PC-9 (cell line): Measurements from ENCODE around the gene SORT1. TPM values are rescaled to one million over a fixed set of nuclear protein-coding genes. Genes with fewer than 3 reads are reported as not detected.

Experiments used
- BruUV-seq: library from RNA; stranded (reverse); fragments of 400-500 nt; replicated peaks from 2 replicates; lab custom pipeline; 2021; lab: Mats Ljungman, UMichigan
- CTCF ChIA-PET: fragments of 300-600 bp; sonication (Branson Sonifier 250); formaldehyde crosslinking; loops from one replicate; lab custom pipeline; 2022; ENCODE audit warnings: antibody characterized with exemption; lab: Charles Lee
- POLR2A ChIA-PET: fragments of 300-600 bp; sonication (Branson Sonifier 250); formaldehyde crosslinking; loops from one replicate; lab custom pipeline; 2022; ENCODE audit warnings: antibody characterized with exemption; ENCODE audit not compliant: unreplicated experiment; lab: Charles Lee
- DNase-seq, 2 experiments: peaks; one replicate each; pipeline versions ENCODE4 v3.0.0 to v3.0.0-alpha.2; 2015 to 2022; ENCODE audit warnings: mixed read lengths in 1 of 2
- H2AFZ ChIP-seq: fragments of 200-600 bp; sonication (generic); 2 replicates; pipeline ENCODE4 v1.8.1; 2017; ENCODE audit warnings: antibody characterized with exemption
- H3F3A ChIP-seq: fragments of 200-600 bp; sonication (generic); 2 replicates; pipeline ENCODE4 v1.8.1; 2017; ENCODE audit warnings: antibody characterized with exemption, mild to moderate bottlenecking, low read depth; ENCODE audit not compliant: insufficient read depth
- H3K27ac ChIP-seq: fragments of 200-600 bp; sonication (generic); 2 replicates; pipeline ENCODE4 v1.6.1; 2016; ENCODE audit warnings: mixed run types
- H3K27me3 ChIP-seq: fragments of 200-600 bp; sonication (generic); 2 replicates; pipeline ENCODE4 v1.6.1; 2016; ENCODE audit warnings: low read depth, mixed run types; ENCODE audit not compliant: insufficient read depth
- H3K36me3 ChIP-seq: fragments of 200-600 bp; sonication (generic); 2 replicates; pipeline ENCODE4 v1.6.1; 2016; ENCODE audit warnings: low read depth, mixed run types
- H3K4me1 ChIP-seq: fragments of 200-600 bp; sonication (generic); replicated peaks from 2 replicates; pipeline ENCODE4 v1.6.1; 2016; ENCODE audit warnings: mixed run types; ENCODE audit not compliant: insufficient read depth
- H3K4me2 ChIP-seq: fragments of 200-600 bp; sonication (generic); 2 replicates; pipeline ENCODE4 v1.6.1; 2017; ENCODE audit warnings: mixed run types
- H3K4me3 ChIP-seq: fragments of 200-600 bp; sonication (generic); 2 replicates; pipeline ENCODE4 v1.6.1; 2016; ENCODE audit warnings: mixed run types
- H3K79me2 ChIP-seq: fragments of 200-600 bp; sonication (generic); 2 replicates; pipeline ENCODE4 v1.6.1; 2017; ENCODE audit warnings: low read depth, mixed run types
- H3K9me2 ChIP-seq: fragments of 200-600 bp; sonication (generic); 2 replicates; pipeline ENCODE4 v1.8.1; 2017; ENCODE audit warnings: mild to moderate bottlenecking; ENCODE audit not compliant: insufficient read depth
- H3K9me3 ChIP-seq: fragments of 200-600 bp; sonication (generic); 2 replicates; pipeline ENCODE4 v1.8.1; 2016; ENCODE audit warnings: low read depth; ENCODE audit not compliant: insufficient read depth
- H4K20me1 ChIP-seq: fragments of 200-600 bp; sonication (generic); 2 replicates; pipeline ENCODE4 v1.8.1; 2017; ENCODE audit not compliant: insufficient read depth
- EZH2 ChIP-seq: fragments of 200-600 bp; sonication (generic); IDR thresholded peaks from 2 replicates; pipeline ENCODE4 v1.8.0; 2017; ENCODE audit warnings: antibody characterized with exemption, low read depth
- intact Hi-C: fragments of 100-400 bp; cut with micrococcal nuclease; formaldehyde crosslinking; loops from one replicate; pipeline ENCODE4 v1.10.0; 2022; ENCODE audit not compliant: unreplicated experiment
- total RNA-seq: library from RNA; stranded (reverse); gene quantifications from 2 replicates; pipeline ENCODE4 v1.2.3, GENCODE V29; 2021
- TF ChIP-seq, protein P1 (sequence below): fragments of 200-600 bp; sonication (generic); conservative IDR thresholded peaks from 2 replicates; pipeline ENCODE4 v1.6.1; 2017; ENCODE audit warnings: mixed run types, antibody characterized with exemption, mild to moderate bottlenecking, moderate library complexity

Gene SORT1
- total RNA-seq, 1 experiment from 2014 or later = 25.7 TPM

DNA sequence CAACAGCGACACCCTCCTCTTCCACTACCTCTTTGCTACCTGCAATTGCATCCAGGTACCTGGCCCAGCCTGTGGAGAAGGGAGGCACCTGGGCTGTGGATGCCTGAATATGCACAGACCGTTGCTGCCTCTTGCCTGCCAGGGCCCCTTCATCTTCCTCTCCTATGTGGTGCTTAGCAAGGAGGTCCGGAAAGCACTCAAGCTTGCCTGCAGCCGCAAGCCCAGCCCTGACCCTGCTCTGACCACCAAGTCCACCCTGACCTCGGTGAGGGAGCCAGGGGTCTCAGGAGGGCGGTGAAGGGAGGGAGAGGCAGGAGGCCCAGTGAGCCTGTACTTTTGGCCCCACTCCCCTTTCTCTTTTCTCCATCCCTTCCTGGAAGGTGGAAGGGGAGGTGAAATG, 126.3 kb downstream of the SORT1 start:
- no TSS peak for BruUV-seq

DNA sequence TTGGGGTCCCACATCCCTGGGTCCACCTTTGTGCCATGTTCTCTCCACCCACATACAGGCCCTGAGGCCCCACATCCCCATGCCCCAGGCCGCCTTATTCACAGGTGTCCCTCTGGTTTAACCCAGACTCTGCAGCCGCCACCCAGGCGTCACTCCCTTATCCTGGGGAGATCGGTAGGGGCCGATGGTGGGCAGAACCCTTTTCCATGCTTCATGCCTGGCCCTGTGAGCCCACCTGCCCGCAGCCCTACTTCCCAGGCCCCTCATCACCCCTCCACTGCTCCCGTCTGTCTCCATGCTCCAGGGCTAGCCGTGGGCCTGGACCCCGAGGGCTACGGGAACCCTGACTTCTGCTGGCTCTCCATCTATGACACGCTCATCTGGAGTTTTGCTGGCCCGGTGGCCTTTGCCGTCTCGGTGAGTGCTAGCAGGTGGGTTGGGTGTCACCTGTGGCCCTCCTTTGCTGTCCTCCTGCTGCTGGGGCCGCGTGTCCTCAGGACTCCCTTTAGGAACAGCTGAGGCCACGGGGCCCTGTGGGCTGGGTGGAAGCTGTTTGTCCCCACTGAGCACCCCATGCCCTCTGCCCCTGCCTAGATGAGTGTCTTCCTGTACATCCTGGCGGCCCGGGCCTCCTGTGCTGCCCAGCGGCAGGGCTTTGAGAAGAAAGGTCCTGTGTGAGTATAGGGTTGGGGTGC, 126.9 kb downstream of the SORT1 start:
- H2AFZ ChIP-seq = no peak overlapping the region
- no peak for DNase-seq
- CTCF ChIA-PET = no interaction called here
- H3K79me2 ChIP-seq = no peaks in the 10 kb centered on the region
- no peak overlapping the region for H3K27ac ChIP-seq
- H3F3A ChIP-seq = peaks cover 29% of the 10 kb centered on the region
- intact Hi-C loops = no loop called here
- no peaks in the 10 kb centered on the region for H3K9me2 ChIP-seq
- H4K20me1 ChIP-seq = no peaks in the 10 kb centered on the region
- TF ChIP-seq, protein P1, sequence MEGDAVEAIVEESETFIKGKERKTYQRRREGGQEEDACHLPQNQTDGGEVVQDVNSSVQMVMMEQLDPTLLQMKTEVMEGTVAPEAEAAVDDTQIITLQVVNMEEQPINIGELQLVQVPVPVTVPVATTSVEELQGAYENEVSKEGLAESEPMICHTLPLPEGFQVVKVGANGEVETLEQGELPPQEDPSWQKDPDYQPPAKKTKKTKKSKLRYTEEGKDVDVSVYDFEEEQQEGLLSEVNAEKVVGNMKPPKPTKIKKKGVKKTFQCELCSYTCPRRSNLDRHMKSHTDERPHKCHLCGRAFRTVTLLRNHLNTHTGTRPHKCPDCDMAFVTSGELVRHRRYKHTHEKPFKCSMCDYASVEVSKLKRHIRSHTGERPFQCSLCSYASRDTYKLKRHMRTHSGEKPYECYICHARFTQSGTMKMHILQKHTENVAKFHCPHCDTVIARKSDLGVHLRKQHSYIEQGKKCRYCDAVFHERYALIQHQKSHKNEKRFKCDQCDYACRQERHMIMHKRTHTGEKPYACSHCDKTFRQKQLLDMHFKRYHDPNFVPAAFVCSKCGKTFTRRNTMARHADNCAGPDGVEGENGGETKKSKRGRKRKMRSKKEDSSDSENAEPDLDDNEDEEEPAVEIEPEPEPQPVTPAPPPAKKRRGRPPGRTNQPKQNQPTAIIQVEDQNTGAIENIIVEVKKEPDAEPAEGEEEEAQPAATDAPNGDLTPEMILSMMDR = no peak
- TF ChIP-seq EZH2 = no peak
- H3K9me3 ChIP-seq = no peaks in the 10 kb centered on the region
- H3K4me2 ChIP-seq = no peak overlapping the region
- H3K4me1 ChIP-seq = peaks cover 41% of the 10 kb centered on the region
- no peak overlapping the region for H3K4me3 ChIP-seq
- no peaks in the 10 kb centered on the region for H3K36me3 ChIP-seq
- BruUV-seq = no TSS peak
- no peaks in the 10 kb centered on the region for H3K27me3 ChIP-seq
- POLR2A ChIA-PET = no interaction called here

More for the DNA sequence above, 126.3 kb downstream of the SORT1 start:
- H4K20me1 ChIP-seq = no peaks in the 10 kb centered on the region
- POLR2A ChIA-PET = no interaction called here
- CTCF ChIA-PET = no interaction called here
- H3F3A ChIP-seq = peaks cover 32% of the 10 kb centered on the region
- no peaks in the 10 kb centered on the region for H3K36me3 ChIP-seq
- H3K9me2 ChIP-seq = no peaks in the 10 kb centered on the region
- peaks cover 2% of the 10 kb centered on the region for H3K79me2 ChIP-seq
- no peak overlapping the region; the same call in 1 of the 2 replicates for H3K27ac ChIP-seq
- H3K4me3 ChIP-seq = no peak overlapping the region
- TF ChIP-seq EZH2 = no peak
- TF ChIP-seq, protein P1 = no peak
- intact Hi-C loops = no loop called here
- peaks cover 48% of the 10 kb centered on the region for H3K4me1 ChIP-seq
- H3K27me3 ChIP-seq = no peaks in the 10 kb centered on the region
- H3K9me3 ChIP-seq = no peaks in the 10 kb centered on the region
- H2AFZ ChIP-seq = no peak overlapping the region
- no peak overlapping the region for H3K4me2 ChIP-seq
- DNase-seq = no peak

DNA sequence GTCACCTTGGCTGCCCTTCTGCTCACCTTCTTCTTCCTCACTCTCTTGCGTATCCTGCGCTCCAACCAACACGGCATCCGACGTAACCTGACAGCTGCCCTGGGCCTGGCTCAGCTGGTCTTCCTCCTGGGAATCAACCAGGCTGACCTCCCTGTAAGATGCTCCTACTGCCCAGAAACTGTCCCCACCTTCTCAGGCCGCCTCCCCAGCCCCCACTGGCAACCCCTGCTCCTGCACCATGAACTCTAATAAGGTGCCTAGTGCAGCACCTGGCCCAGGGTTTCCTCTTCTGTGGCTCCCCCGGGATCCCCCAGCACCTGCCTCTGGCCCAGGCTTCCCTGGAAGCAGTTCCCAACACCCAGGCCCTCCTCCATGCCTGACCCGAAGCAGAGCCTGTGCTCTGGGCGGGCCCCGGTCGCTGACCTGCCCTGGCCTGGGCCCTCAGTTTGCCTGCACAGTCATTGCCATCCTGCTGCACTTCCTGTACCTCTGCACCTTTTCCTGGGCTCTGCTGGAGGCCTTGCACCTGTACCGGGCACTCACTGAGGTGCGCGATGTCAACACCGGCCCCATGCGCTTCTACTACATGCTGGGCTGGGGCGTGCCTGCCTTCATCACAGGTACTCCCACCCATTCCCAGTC, 127.6 kb downstream of the SORT1 start:
- no TSS peak for BruUV-seq

More for the DNA sequence above, 127.6 kb downstream of the SORT1 start:
- Histone ChIP-seq H3K9me2 (no peaks in the 10 kb centered on the region), H3K36me3 (no peaks in the 10 kb centered on the region), H3K27me3 (no peaks in the 10 kb centered on the region), H3K4me3 (no peak overlapping the region), H2AFZ (no peak overlapping the region), H3F3A (peaks cover 23% of the 10 kb centered on the region), H4K20me1 (no peaks in the 10 kb centered on the region), H3K9me3 (no peaks in the 10 kb centered on the region), H3K79me2 (no peaks in the 10 kb centered on the region), H3K27ac (no peak overlapping the region), H3K4me2 (no peak overlapping the region), H3K4me1 (peaks cover 35% of the 10 kb centered on the region)
- intact Hi-C loops = loop anchor here (10.0 kb wide), 1 partner anchor 315 kb away; no protein-coding TSS in a partner anchor
- POLR2A ChIA-PET = interaction anchor here (0.7 kb wide), 1 partner anchor 50 kb away, joined by 3 read pairs; no protein-coding TSS in a partner anchor
- DNase-seq = no peak
- TF ChIP-seq EZH2 = no peak
- TF ChIP-seq, protein P1 = no peak
- CTCF ChIA-PET = no interaction called here
